DLD1 (cell line): ENCODE results near the gene MTRF1.

Experiments used
- in situ Hi-C: cut with HindIII; loops from 2 replicates; pipeline ENCODE4 v1.10.0; 2017; ENCODE audit warnings: low sequenced_read_pairs

MTRF1 gene

DNA sequence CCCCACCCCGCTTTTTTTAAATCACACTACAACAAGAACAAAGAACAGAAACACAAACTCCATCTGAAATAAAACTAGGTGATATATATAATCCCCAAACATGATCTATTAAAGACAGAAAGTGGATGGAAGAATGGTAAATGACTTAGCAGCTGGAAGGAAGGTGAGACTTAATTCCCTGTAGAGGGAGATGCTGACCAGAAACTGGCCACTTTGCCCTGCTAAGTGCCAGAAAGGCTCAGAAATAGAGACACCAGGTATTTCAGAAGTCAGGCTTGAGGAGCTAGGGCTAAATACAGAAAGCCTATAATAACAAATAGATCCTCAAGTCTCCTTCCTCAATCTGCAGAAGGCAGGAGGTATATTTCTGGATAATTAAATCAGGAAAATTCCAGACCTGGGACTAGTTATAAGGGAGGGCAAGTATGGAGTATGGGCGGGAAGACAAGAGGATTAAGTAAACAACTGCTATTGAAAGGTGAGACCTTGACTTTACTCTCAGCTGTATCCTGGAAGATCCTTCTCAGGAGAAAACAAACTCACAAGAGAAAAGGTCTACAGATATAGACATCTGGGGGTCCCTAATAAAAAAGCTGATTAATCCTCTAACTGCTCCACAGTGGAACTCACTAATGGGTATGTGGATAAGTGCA, 32.2 kb downstream of the MTRF1 start:
- in situ Hi-C loops, result no loop called here

DNA sequence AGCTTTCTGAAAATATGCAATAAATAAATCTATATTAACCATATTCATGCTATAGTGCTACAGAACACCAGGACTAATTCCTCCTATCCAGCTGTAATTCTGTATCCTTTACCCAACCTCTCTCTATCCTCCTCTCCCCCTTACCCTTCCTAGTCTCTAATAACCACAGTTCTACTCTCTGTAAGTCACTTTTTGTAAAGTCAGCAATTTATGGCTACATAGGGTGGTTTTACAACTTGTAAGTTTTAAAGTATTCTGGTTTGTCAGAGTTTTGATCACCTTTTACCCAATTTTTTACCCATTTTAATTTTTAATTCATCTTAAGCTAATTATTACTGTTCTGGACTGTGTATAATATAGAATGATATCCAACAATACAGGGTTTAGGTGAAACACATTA, 34.0 kb downstream of the MTRF1 start:
- in situ Hi-C loops, result no loop called here

DNA sequence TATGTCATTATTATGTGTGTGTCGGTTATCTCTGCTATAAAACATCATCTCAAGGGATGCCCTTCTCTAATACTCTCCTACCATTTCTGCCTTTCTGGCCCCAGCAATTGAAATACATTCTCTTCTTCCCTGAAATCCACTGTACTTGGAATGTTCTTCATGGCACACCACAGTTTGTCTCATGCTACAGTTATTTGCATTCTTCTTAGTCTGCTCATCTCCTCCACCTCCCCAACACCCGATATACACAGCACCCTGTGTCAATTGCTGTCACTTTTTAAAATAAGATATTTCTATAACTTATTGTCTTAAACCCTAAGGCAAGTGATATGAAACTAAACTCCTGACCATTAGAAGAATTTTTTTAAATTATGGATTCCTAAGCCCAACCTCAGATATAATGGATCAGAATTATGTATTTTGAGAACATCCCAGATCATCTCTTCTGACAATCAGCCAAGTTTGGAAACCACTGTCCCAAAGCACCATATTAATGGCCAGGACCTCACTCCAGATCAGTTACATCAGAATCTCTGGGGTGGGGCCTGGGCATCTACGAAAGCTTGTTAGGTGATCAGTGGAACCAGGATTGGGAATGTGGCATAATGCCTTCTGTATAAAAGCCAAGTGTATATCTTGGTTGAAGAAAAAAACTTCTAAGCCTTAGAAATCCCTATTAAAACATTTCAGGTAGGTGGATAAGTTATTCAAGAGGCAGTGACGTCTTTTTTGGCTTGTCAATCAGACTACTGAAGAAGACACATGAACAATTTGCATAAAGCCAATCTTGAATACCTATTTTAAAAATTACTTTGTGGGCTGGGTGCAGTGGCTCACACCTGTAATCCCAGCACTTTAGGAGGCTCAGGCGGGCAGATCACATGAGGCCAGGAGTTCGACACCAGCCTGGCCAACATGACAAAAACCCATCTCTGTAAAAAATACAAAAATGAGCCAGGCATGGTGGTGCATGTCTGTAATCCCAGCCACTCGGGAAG, 39.0 kb downstream of the MTRF1 start:
- in situ Hi-C loops, result no loop called here

- in situ Hi-C loops, result no loop called here
Measured at GRCh38 chr13:41222259-41222852, 41.0 kb downstream of the MTRF1 start.

- in situ Hi-C loops, result no loop called here
Measured at GRCh38 chr13:41220401-41220800, 43.0 kb downstream of the MTRF1 start.

- in situ Hi-C loops, result no loop called here
Measured at GRCh38 chr13:41216160-41216559, 47.2 kb downstream of the MTRF1 start.

DNA sequence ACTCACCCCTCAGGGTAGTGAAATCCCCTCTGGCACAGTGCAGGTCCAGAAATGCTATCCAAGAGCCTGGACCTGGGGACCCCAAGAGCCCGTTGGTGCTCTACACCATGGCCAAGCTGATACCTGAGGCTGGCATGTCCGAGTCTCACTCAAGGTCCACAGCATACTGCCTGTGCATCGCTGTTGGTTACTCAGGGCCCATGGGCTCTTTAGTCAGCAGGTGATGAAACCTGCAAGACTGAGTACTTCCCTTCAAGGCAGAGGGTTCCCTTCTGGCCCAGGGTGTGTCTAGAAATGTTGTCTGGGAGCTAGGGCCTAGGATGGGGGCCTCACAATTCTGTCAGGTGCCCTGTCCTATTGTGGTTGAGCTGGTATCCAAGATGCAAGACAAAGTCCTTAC, 49.5 kb downstream of the MTRF1 start:
- in situ Hi-C loops, result no loop called here

DNA sequence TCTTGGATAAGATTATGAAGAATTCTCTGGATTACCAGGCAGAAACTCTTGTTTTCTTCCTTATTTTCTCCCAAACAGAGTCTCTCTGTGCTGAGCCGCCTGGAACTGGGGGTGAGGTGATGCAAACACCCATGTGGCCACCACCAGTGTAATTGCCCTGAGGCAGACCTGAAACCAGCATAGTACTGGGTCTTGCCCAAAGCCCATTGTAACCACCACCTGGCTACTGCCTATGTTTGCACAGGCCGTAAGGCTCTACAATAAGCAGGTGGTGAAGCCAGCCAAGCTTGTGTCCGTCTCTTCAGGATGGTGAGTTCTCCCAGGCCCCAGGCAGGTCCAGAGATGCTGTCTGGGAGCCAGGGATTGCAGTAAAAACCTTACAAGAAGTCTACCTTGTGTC, 50.1 kb downstream of the MTRF1 start:
- in situ Hi-C loops, result no loop called here

- in situ Hi-C loops, result no loop called here
Measured at GRCh38 chr13:41212881-41213280, 50.5 kb downstream of the MTRF1 start.

GRCh38 chr13:41211062-41211461, 52.3 kb downstream of the MTRF1 start:
- in situ Hi-C loops, result no loop called here

DNA sequence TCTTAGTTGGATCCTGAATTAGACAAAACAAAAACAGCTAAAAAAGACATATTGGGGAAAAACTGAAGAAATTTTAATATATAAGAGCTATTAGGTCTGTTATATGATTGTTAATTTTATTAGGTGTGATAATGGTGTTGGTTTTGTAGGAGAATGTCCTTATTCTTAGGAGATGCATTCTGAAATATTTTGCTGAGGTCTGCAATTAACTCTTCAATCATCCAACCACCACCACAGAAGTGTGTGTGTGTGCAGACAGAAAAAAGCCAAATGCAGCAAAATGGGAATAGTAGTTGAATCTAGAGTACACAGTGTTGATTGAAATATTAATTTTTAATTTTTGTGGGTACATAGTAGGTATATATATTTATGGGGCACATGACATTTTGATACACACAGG, 56.9 kb downstream of the MTRF1 start:
- in situ Hi-C loops, result no loop called here

DNA sequence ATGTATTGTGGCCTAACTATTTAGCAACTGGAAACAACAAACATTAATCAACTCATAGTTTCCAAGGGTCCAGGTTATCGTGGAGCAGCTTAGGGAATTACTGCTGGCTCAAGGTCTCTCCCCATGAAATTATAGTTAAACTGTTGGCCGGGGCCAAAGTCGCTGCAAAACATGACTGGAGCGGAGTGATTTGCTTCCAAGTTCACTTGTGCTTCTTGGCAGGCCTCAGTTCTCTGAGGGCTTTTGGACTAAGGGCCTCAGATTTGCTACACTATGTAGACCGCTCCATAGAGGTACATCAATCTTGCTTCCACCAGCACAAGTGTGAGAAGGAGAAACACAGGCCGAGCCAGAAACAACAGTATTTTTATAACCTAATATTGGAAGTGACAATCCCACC, 59.6 kb downstream of the MTRF1 start:
- in situ Hi-C loops, result no loop called here

DNA sequence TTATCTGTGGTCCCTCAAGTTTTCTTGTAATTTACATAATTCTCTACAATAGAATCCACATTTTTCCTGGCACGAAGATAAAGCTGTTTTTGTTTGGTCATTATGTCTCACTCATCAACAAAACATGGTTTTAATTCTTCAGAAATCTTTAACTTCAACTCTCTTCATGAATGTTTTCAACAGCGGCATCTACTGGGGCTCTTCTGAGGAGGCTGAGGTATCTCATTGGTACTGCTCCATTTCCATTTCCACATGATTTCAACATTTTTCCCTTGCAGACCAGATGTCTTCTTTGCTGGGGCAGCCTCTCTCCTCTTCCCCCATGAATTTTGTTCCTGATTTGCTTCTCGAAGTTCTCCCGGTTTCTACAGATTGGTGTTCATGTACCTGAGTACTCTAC, 63.2 kb downstream of the MTRF1 start:
- in situ Hi-C loops, result no loop called here

- in situ Hi-C loops, result no loop called here
Measured at GRCh38 chr13:41199526-41199925, 63.9 kb downstream of the MTRF1 start.

DNA sequence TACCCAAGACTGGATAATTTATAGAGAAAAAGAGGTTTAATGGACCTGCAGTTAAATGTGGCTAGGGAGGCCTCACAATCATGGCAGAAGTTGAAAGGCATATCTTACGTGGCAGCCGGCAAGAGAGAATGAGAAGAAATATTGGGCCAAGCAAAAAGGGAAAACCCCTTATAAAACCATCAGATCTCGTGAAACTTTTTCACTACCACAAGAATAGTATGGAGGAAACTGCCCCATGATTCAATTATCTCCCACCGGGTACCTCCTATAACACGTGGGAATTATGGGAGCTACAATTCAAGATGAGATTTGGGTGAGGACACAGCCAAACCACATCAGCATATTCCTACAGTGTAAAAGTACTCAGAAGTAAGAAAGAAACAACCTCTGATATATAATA, 64.3 kb downstream of the MTRF1 start:
- in situ Hi-C loops, result no loop called here

- in situ Hi-C loops, result no loop called here
Measured at GRCh38 chr13:41196620-41197019, 66.8 kb downstream of the MTRF1 start.

DNA sequence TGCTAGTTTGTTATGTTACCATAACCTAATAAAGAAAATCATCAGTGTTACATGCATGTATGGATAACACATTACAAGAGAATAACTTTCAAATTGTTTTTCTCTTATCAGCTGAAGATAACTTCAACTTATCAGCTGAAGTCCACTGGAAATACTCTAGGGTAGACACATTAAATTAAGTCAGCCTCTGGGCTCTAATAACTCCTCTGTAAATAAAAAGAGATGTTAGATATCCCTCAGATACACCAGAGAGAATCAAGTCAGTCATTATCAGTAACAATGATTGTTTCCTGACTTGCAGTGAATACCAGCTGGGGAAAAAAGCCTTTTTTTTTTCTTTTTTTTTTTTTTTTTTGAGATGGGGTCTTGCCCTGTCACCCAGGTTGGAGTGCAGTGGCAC, 67.4 kb downstream of the MTRF1 start:
- in situ Hi-C loops, result no loop called here

GRCh38 chr13:41193919-41194824, 69.2 kb downstream of the MTRF1 start, which contains the start of gene KBTBD7:
Gene KBTBD7, minus strand, starts transcription at chr13:41194569. Its CDS starts 312 bp downstream, at chr13:41194257.
- in situ Hi-C loops, result no loop called here

GRCh38 chr13:41193469-41193868, 69.9 kb downstream of the MTRF1 start:
- in situ Hi-C loops, result no loop called here

DNA sequence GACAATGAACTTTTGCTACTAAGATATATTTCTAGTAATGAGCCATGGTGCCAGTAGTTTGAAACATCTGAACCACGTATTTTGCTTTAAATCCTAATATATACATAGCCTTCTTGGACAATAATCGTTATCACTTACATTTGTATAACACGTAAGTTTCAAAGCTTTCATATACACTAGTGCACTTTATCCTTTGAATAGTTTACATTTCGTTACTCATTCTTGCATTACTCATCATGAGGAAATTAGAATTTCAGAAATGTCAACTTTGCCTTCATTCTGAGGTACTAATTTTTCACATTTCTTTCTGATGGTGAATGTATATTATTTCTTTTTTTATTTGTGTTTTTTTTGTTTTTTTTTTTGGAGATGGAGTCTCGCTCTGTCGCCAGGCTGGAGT, 74.8 kb downstream of the MTRF1 start:
- in situ Hi-C loops, result no loop called here

DNA sequence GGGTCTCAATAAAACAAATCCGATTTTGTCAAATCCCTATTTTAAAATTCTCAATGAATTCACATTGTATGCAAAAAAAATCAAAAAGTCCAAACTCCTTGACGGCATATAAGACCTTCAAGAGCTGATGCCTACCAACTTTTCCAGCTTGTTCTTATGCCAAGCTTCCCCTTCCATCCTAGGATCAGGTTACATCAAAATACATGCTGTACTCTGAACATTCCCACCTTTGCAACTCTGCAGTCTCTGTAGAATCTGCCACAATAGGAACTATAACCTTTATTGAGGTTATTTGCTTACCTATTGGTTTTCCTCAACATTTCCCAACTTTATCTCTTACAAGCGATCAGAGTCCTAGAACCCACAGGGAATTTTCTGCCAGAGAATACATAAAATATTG, 76.9 kb downstream of the MTRF1 start:
- in situ Hi-C loops, result no loop called here
